NT2/D1 (cell line): Measurements from ENCODE around the gene PARVA.

Experiments used
- YY1 ChIP-seq: IDR thresholded peaks from 2 replicates; pipeline ENCODE4 v1.6.1; 2011; ENCODE audit not compliant: insufficient read length, insufficient read depth
- ZNF274 ChIP-seq: IDR thresholded peaks from 2 replicates; pipeline ENCODE4 v1.6.1; 2011; ENCODE audit warnings: mild to moderate bottlenecking, low read depth, low read length

DNA sequence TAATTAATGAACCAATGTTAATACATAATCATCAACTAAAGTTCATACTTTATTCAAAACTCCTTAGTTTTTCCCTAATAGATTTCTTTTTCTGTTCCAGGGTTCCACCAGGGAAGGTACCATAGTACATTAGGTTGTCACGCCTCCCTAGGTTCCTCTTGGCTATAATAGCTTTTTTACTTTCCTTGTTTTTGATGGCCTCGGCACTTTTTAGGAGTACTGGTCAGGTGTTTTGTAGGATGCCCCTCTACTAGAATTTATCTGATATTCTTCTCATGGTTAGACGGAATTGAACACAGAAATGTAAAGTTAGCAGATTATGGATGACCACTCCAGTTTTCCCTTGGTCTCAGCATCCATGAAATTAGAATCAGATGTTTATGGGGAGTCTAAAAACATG is 34.0 kb downstream of the PARVA start:
- TF ChIP-seq YY1 (no peak), ZNF274 (no peak)
